ENCODE measurements around the gene TFCP2L1. TPM values are rescaled to one million over a fixed set of nuclear protein-coding genes. Genes with fewer than 3 reads are reported as not detected.

The TFCP2L1 gene
- total and polyA plus RNA-seq, 11 donors, result 0.04 to 1.5 (median 0.17) TPM; not detected in 1

- TF ChIP-seq POLR2A (IDR thresholded peaks at IDR 0.05) (no peak), CTCF (IDR thresholded peaks at IDR 0.05) (no peak)
Measured at GRCh38 chr2:121286506-121286905, 1.5 kb upstream of the TFCP2L1 start.

GRCh38 chr2:121285926-121286325, 924 bp upstream of the TFCP2L1 start:
- no peak overlapping the region for H3K4me3 ChIP-seq
- no peak for ATAC-seq
- TF ChIP-seq CTCF (IDR thresholded peaks at IDR 0.05) (no peak), POLR2A (IDR thresholded peaks at IDR 0.05) (no peak)
- H3K36me3 ChIP-seq, result no peaks in the 10 kb centered on the region
- 96 to 99% (median 97%) methylated on average over 3 of the region's 3 CpGs for WGBS, 4 donors
- no peaks in the 10 kb centered on the region for H3K9me3 ChIP-seq
- no peak for DNase-seq
- intact Hi-C loops (cut with DNase I), result no loop called here
- no peak overlapping the region for H3K27ac ChIP-seq
- peaks cover 0 to 28% (median 6%) of the 10 kb centered on the region in 12 donors for H3K4me1 ChIP-seq
- peaks cover 0 to 42% (median 15%) of the 10 kb centered on the region in 9 donors for H3K27me3 ChIP-seq

More at GRCh38 chr2:121286506-121286905, 1.5 kb upstream of the TFCP2L1 start:
- intact Hi-C loops (cut with DNase I), result no loop called here
- peaks cover 0 to 39% (median 15%) of the 10 kb centered on the region in 9 donors for H3K27me3 ChIP-seq
- ATAC-seq (no peak), DNase-seq (no peak)
- no peaks in the 10 kb centered on the region for H3K9me3 ChIP-seq
- no peak overlapping the region for H3K27ac ChIP-seq
- no peaks in the 10 kb centered on the region for H3K36me3 ChIP-seq
- H3K4me3 ChIP-seq, result no peak overlapping the region
- 70 to 79% (median 75%) methylated on average over 3 to 4 of the region's 4 CpGs for WGBS, 4 donors
- peaks cover 0 to 28% (median 6%) of the 10 kb centered on the region in 12 donors for H3K4me1 ChIP-seq

DNA sequence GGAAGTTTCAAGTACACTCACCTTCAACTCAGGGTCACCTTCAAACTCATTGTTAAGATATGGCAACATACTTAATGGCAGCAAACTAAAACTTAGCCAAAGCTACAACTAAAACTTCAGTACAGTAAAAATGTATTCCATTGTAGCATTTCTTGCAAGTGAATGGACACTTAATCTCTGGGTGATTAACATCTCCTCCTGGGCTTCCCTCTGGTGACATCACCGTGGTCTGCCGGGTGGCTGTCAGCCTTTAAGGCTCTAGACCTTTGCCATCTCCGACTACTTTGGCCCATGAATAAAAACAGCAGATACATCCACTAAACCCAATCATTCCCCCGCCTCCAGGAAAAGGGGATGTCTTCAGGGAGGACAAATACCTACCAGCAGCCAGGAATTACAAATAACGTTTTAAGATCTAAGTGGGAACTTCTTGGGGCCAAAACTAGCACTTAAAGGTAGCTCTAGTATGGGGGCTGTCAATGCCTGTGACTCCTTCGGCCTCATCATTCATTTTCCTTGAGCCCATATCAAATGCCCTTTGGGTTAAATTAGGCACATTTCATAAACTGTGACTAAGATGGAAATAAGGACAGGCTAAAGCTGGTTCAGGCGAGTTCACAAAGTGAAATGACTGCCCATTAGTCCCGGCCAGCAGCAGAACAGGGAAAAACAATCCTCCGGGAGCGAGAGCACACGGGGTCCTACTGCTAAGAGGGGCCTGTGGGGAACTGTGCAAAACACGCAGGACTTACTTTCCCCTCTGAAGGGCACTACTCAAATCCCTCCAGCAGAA, 1.1 kb downstream of the TFCP2L1 start:
- H3K4me1 ChIP-seq, result peaks cover 0 to 28% (median 6%) of the 10 kb centered on the region in 12 donors
- DNase-seq (no peak), ATAC-seq (no peak)
- intact Hi-C loops (cut with DNase I), result no loop called here
- WGBS, 4 donors, result 47 to 60% (median 52%) methylated on average over 12 of the region's 12 CpGs
- H3K27ac ChIP-seq, result no peak overlapping the region
- peaks cover 0 to 43% (median 15%) of the 10 kb centered on the region in 9 donors for H3K27me3 ChIP-seq
- no peaks in the 10 kb centered on the region for H3K36me3 ChIP-seq
- H3K9me3 ChIP-seq, result no peaks in the 10 kb centered on the region
- no peak for TF ChIP-seq CTCF (IDR thresholded peaks at IDR 0.05)
- TF ChIP-seq POLR2A (IDR thresholded peaks at IDR 0.05), result no peak
- peak overlapping the region in 10 of 12 donors; percentile 26 to 61 (median 50) for H3K4me3 ChIP-seq

DNA sequence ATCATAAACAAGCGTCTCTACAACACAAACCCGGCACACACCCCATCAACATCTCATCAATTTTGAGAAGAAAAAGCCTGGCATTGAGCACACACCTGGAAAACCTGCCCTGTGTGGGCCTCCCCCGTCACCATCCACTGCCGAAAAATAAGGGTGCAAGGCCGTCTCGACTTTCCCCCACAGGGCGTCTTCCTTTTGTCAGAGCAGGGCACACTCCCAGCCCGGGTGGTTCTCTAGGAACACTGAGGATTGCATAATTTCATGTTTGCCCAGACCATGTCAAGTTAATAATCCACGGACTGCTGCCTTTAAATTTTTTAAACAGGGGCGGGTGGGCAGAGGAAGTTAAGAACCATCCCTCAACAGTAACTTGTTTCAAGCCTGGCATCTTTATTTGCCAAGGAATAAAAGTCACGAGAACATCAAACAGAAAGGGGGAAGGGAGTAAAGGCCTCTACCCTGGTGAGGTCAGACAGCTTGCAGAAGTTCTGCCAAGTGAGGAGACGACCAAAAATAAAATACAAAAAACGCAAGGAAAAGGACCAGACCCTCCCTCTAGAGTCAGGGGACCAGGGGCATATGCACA, 2.1 kb downstream of the TFCP2L1 start:
- intact Hi-C loops (cut with DNase I), result no loop called here
- H3K27me3 ChIP-seq, result peaks cover 0 to 43% (median 15%) of the 10 kb centered on the region in 9 donors

More for the DNA sequence above, 2.1 kb downstream of the TFCP2L1 start:
- 80 to 91% (median 88%) methylated on average over 13 of the region's 13 CpGs for WGBS, 4 donors
- Histone ChIP-seq H3K9me3 (no peaks in the 10 kb centered on the region), H3K4me1 (peaks cover 0 to 25% (median 6%) of the 10 kb centered on the region in 12 donors), H3K36me3 (no peaks in the 10 kb centered on the region), H3K4me3 (no peak overlapping the region), H3K27ac (no peak overlapping the region)
- ATAC-seq (no peak), DNase-seq (no peak)
- TF ChIP-seq CTCF (IDR thresholded peaks at IDR 0.05) (no peak), POLR2A (IDR thresholded peaks at IDR 0.05) (no peak)
